Lung (tissue), 12 donors: ENCODE results near the gene USP16. TPM values are rescaled to one million over a fixed set of nuclear protein-coding genes. Genes with fewer than 3 reads are reported as not detected.

ENCODE experiments used
- ATAC-seq: fragments of 200-7000 bp; cut with Tn5 transposase; one replicate; pipeline ENCODE4 v1.9.1; 2020; ENCODE audit warnings: moderate number of reproducible peaks; ENCODE audit not compliant: insufficient read depth, low FRiP score
- DNase-seq, 3 donors: peaks; one replicate each; pipeline ENCODE4 v3.0.0-alpha.2; 2013 to 2017
- H3K27ac ChIP-seq, 2 donors: one replicate each; pipeline ENCODE4 v1.5.1; 2013; ENCODE audit warnings: mild to moderate bottlenecking in 2 of 2, moderate library complexity in 2 of 2, control low read depth in 1 of 2, inconsistent platforms in 1 of 2, low read depth in 1 of 2, low read length in 1 of 2
- H3K27me3 ChIP-seq, 3 donors: one replicate each; pipeline ENCODE4 v1.5.1; 2013; ENCODE audit warnings: low read length in 2 of 3; ENCODE audit not compliant: control insufficient read depth in 3 of 3, insufficient read depth in 3 of 3
- H3K36me3 ChIP-seq, 4 donors: one replicate each; pipeline ENCODE4 v1.5.1; 2013; ENCODE audit warnings: low read length in 4 of 4, mild to moderate bottlenecking in 1 of 4, moderate library complexity in 1 of 4; ENCODE audit not compliant: control insufficient read depth in 4 of 4, insufficient read depth in 4 of 4
- H3K4me1 ChIP-seq, 5 donors: one replicate each; pipeline ENCODE4 v1.5.1; 2013; ENCODE audit warnings: low read length in 5 of 5, mild to moderate bottlenecking in 2 of 5, moderate library complexity in 1 of 5; ENCODE audit not compliant: control insufficient read depth in 5 of 5, insufficient read depth in 5 of 5
- H3K4me3 ChIP-seq: one replicate; pipeline ENCODE4 v1.5.1; 2013; ENCODE audit warnings: mild to moderate bottlenecking, control low read depth, moderate library complexity
- H3K9ac ChIP-seq, 2 donors: one replicate each; pipeline ENCODE4 v1.5.1; 2013; ENCODE audit warnings: low read length in 2 of 2, control low read depth in 1 of 2; ENCODE audit not compliant: insufficient read depth in 1 of 2
- H3K9me3 ChIP-seq, 4 donors: one replicate each; pipeline ENCODE4 v1.5.1; 2013; ENCODE audit warnings: low read length in 3 of 4, mild to moderate bottlenecking in 1 of 4, moderate library complexity in 1 of 4; ENCODE audit not compliant: control insufficient read depth in 4 of 4, insufficient read depth in 3 of 4
- WGBS, 2 donors: extraction: QIAGEN DNeasy Blood & Tissue Kit; methylation state at CpG; one replicate each; pipeline ENCODE4 v1.1.7; 2013; 5-methylcytosine and 5-hydroxymethylcytosine counted together
- polyA plus RNA-seq, 2 donors: library from polyadenylated mRNA; stranded (reverse); fragments of 200-250 nt; gene quantifications; one replicate each; pipeline ENCODE4 v1.2.1, GENCODE V29; 2013
- total RNA-seq, 2 donors: library from RNA; depleted of rRNA in 1 of 2; stranded (reverse); fragments of >200 nt in 1 of 2; gene quantifications; one replicate each; pipeline ENCODE4 v1.2.1, GENCODE V29; 2014 to 2021
- TF ChIP-seq, protein P1 (sequence below): IDR thresholded peaks from 2 replicates; pipeline ENCODE4 v1.5.1; 2012; ENCODE audit warnings: mild to moderate bottlenecking; ENCODE audit errors: control extremely low read depth, extremely low read depth
- donor health status: control.
- donor health status: control.
- donor health status: Bipolar disorder and iron deficiency.
- donor health status: healthy.
- donor health status: DM: yes; HTN: yes; CAD: no.

USP16 gene
- total and polyA plus RNA-seq, 4 donors: 22.7 to 42.3 (median 28.5) TPM

DNA sequence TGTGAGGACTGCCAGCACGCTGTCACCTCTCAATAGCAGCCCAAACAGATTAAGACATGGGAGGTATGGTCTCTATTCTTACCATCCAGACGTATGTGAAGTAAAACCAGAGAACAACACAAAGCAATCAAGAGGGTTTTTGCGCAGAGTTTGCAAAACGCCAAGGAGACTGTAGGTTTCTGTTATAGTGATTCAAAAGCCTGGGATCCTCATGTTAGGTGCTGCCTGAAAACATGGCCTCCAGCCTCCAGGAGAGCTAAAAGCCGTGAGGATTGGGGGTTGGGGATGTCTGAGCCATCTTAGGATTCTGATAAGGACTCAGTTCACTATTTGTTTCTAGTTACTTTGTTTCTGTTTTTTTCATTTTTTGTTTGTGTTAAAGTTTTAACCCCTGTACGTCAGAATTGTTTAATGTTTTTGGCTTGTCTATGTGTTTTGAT is 53.2 kb downstream of the USP16 start:
- DNase-seq (peak; percentile 35 to 76 (median 69)), ATAC-seq (no peak)
- H3K4me1 ChIP-seq: peaks cover 0 to 8% (median under 1%) of the 10 kb centered on the region in 5 donors
- H3K27ac ChIP-seq: peak overlapping the region; percentile 76 to 98
- peak overlapping the region; percentile 64 for H3K4me3 ChIP-seq
- peak overlapping the region in 1 of 2 donors; percentile 73 for H3K9ac ChIP-seq
- TF ChIP-seq, protein P1, sequence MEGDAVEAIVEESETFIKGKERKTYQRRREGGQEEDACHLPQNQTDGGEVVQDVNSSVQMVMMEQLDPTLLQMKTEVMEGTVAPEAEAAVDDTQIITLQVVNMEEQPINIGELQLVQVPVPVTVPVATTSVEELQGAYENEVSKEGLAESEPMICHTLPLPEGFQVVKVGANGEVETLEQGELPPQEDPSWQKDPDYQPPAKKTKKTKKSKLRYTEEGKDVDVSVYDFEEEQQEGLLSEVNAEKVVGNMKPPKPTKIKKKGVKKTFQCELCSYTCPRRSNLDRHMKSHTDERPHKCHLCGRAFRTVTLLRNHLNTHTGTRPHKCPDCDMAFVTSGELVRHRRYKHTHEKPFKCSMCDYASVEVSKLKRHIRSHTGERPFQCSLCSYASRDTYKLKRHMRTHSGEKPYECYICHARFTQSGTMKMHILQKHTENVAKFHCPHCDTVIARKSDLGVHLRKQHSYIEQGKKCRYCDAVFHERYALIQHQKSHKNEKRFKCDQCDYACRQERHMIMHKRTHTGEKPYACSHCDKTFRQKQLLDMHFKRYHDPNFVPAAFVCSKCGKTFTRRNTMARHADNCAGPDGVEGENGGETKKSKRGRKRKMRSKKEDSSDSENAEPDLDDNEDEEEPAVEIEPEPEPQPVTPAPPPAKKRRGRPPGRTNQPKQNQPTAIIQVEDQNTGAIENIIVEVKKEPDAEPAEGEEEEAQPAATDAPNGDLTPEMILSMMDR: no peak
- WGBS, 2 donors: 23 to 65% methylated on average over 6 of the region's 6 CpGs
- peaks cover 0 to 5% (median 0%) of the 10 kb centered on the region in 4 donors for H3K36me3 ChIP-seq
- H3K9me3 ChIP-seq: no peaks in the 10 kb centered on the region
- no peaks in the 10 kb centered on the region for H3K27me3 ChIP-seq

DNA sequence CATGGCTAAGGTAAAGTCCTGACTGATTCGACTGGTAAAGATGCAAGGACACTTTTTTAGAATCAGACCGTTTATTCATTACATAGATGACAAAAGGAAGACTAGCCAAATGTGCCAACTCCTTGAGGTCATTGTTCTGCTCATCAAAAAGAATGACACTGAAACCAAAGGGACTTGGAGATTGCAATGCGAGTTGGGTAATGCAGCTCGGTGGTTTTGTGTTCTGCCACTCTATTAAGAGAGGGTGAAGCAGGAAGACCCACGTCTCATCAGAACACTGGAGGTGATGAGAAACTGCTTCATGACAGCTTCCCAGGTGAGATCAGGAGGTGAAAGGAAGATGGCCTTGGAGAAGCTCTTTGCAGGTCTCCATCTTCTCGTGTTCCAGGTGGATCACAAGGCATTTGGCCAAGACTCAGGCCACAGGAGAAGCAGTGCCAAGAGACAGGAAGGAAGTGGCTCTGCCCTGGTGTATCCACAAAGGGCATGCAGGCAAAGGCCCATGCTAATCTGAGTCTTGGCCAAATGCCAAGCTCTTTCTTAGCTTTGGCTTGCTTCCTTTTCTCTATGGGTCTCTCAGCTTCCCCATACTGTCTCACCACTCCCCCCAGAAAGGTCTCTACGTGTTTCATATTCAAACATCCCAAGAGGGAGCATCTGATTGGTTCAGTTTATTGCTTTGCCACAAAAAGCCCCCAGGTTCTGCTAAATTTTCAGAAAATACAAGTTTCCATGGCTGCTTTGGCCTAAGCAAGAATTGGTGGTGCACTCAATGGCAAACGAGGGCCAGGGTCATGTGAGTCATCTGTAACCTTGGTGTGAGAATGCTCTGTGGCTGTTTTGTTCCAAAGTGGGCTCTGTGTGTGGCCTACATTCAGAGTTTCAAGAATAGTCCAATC is 54.6 kb downstream of the USP16 start:
- DNase-seq: peak in 1 of 3 donors; percentile 28
- Histone ChIP-seq H3K9ac (no peak overlapping the region), H3K4me3 (no peak overlapping the region), H3K27ac (peak overlapping the region in 1 of 2 donors; percentile 16), H3K27me3 (no peaks in the 10 kb centered on the region), H3K9me3 (no peaks in the 10 kb centered on the region), H3K4me1 (peaks cover 0 to 8% (median 0%) of the 10 kb centered on the region in 5 donors), H3K36me3 (no peaks in the 10 kb centered on the region)
- 24 to 49% methylated on average over 8 of the region's 8 CpGs for WGBS, 2 donors
- TF ChIP-seq, protein P1: no peak
- peak; percentile 32 for ATAC-seq

DNA sequence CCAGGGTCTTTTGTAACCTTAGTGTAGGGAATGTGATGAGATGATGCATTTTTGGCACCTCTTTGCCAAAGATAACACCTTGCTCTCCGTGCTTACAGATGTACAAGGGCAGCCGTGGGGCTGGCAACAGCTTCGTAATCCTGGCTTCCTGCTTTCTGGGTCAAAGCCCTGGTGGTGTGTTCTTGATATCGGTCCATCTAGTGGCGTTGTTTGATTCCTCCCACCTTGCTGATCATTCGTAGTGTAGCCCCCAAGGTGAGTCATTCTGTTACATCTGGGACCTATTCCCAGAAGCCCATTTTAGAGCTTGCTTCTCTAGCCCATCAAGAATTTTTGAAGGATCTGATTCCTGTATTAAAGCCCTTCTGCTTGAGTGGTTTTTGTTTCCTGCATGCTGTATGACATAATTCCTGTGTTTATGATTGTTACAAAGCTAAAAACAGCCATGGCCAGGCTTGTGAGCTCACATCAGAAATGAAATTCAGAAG is 56.0 kb downstream of the USP16 start:
- ATAC-seq (no peak), DNase-seq (peak in 1 of 3 donors; percentile 28)
- H3K27ac ChIP-seq: peak overlapping the region in 1 of 2 donors; percentile 74
- no peak overlapping the region for H3K4me3 ChIP-seq
- H3K36me3 ChIP-seq: no peaks in the 10 kb centered on the region
- H3K27me3 ChIP-seq: no peaks in the 10 kb centered on the region
- peaks cover 0 to 8% (median 0%) of the 10 kb centered on the region in 5 donors for H3K4me1 ChIP-seq
- no peaks in the 10 kb centered on the region for H3K9me3 ChIP-seq
- TF ChIP-seq, protein P1: no peak
- no peak overlapping the region for H3K9ac ChIP-seq
- 28 to 37% methylated on average over 6 of the region's 6 CpGs for WGBS, 2 donors
